DLD1 (cell line): ENCODE data around the gene FAM53A.

Experiments used
- in situ Hi-C: cut with HindIII; loops from 2 replicates; pipeline ENCODE4 v1.10.0; 2017; ENCODE audit warnings: low sequenced_read_pairs

FAM53A gene

DNA sequence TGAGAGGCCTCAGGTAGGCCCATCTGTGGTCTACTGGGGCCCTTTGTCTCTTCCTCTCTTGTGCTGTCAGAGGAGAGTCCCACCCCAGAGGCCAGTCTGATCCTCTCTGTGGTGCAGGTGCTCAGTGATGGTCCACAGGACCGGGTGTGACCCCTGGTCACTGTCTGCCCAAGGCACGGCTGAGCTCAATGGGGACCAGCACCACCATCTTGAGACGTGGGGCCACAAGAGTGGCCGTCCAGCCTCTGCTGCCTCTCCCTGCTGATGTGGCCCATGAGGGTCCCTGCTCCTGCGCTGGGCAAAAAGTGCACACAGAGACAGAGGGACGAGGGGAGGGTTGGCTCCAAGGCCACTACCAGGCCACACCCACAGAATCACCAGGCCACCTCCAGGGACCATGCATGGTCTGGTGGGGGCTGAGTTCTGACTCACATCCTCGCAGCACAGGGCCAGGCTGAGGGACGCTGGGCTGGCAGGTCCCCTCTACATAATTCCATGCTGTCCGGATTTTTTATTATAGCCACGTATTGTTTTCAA, 88.3 kb downstream of the FAM53A start:
- in situ Hi-C loops: no loop called here

DNA sequence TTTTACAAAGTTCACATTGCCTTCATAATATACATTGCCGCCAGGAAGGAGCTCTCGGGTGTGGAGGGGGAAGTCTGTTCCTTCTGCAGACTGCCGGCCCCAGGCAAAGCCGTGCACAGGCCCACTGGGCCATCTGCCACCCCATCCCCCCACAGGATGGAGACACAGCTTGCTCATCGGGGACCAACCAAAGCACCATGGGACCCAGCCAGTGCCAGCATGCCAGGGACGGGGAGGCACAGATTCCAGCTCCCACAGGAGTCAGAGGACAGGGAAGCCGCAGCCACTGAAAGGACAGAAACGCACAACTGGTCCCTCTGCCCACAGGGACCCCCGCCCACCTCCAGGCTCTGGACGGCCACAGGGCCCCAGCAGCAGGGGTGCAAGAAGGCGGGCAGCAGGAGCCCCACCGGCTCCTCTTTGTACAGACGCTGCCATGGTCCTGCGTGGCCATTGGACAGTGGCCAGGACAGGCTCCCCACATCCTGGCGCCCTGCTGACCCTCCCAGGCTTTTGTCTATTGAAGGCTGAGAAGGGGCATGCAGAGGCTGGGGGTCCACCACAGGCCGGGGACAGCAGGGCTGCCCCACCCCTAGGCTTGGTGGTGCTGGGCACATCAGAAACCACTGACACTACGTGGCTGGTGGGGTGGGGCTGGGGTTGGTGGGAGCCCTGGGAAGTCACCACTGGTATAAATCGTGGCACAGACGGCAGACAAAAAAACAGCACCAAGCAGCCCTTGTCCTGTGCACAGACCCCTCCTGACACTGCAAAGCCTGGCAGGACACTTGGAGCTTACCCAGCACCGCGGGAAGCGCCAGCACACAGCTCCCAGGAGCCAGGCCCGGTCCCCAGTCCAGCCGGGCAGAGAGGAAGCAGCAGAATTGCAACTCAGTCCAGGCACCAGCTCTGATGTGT, 89.0 kb downstream of the FAM53A start:
- in situ Hi-C loops: no loop called here

DNA sequence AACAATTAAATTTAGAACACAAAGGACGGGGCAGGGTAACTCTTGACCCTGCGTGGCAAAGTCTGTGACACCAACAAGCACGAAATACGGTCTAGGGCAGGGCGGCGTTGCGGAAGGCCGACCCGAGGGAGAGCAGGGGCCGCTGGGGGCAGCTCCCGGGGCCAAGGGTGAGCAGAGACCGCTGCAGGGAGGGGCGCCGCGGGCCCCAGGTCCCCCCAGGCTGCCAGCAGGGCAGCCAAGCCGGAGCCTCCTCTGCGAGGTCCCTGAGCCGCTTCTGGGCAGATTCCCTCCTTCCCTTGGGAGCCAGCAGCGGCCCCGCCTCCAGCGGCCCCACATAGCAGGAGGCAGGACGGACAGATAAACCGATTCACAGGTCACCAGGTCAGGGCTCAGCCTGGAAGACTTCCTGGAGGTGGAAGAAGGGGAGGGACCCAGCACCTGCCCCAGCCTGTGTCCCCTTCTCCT, 90.2 kb downstream of the FAM53A start:
- in situ Hi-C loops: no loop called here

DNA sequence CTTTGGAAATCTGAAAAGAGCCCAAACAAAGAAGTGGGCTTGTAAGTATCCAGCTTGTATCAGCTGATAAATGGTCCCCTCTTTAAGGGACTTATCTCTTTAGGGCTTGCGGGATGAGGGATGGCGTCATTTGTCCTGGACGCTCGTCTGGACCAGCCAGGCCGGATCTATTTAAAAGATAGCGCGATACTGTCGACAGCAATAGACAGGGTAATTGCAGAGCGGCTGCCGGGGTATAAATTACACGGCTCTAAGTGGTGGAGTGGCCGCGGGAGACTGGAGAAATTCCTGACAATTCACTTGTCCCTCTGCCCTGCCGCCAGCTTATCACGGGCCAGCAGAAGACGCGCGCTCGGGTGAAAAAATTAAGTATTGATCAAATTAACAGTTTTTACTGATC, 90.7 kb downstream of the FAM53A start:
- in situ Hi-C loops: no loop called here

DNA sequence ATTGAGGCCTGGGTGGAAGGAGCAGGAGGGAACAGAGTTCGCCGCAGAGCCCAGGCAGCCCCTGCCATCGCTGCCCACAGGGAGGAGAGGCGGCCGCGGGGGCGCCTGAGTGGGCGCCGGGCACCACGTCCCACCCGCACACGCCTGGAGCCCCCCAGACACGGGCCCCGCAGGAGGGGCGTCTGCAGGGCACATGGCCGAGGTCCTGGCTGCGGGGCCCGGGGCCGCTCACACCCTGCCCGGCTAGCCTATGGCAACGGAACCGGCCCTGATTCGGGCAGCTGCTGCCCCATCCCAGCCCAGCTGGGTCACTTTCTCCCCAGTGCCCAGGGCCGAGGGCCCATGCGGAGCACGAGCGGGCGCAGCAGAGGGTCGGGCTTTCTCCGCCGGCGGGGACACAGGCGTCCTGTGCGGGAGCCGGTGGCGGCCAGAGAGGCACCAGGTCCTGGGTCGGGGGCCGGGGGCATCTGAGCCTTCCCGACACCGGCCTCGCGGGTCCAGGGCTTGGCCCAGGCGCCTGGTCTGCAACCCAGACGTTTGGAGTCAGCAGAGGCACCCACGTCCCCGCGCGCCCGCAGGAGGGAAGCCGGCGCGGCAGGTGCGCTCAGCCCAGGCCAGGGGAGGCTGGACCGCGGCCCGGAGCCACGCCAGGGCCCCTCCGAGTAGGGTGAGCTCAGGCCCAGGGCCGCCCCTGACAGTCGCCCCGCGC, 91.2 kb downstream of the FAM53A start:
- in situ Hi-C loops: no loop called here

DNA sequence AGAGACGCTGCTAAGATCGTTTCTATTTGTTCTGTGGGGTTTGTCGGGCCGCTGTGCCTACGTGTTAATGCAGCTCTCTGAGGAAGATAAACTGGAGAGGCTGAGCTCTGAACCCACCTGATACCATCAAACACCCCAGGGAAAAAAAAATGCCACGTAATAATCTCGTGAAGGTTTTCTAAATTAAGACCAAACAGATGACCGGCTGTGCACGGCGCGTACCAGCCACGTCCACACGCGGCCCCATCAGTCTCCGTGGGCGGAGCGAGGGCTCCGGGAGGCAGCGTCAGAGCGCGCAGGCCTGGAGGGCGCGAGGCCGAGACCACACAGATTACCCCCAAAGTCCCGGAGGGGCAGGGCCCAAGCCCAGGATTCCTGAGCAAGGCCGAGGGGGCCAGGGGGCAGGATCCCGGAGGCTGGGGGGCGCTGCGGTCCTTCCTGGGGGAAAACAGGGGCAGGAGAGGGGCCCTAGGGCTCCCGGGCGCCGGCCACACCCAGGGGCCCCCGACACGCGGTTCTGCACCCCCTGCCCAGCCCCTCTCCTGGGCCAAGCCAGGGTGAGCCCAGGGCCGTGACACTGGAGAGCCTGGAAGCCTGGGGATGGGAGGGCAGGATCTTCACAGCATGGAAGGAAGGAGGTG, 91.9 kb downstream of the FAM53A start:
- in situ Hi-C loops: no loop called here

DNA sequence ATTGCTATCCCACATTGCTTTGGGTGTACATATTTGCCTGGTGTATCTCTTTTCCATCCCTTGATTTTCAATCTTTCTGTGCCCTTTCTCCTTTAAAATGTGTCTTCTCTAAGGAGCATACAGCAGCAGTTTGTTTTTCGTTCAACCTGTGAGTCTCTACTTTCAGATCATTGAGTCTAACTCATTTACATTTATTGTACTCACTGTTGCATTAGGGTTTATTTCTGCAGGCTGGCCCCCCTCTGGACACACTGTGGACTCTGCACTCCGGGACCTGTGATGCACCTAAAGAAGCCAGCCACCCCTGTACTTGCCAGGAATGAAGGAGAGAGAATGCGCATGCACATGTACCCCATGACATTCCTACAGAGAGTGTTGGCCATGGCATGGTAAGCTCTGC, 93.0 kb downstream of the FAM53A start:
- in situ Hi-C loops: no loop called here

DNA sequence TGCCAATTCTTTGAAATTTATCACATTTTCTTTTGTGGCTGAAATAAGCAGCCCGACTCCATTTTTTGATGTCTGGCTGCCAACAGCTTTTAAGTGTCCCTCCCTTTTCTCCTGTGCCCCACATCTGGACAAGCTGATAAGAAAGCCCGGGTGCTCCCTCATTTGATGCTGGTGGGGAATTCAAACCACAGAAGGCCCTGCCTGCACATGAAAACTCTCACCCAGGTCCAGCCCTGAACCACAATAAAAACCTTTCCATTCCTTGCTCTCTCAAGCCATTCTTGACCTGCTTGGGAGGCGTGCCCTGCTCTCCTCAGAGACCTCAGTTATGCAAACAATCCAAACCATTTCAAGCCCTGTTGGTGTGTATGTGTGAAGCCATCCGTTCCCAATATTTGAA, 93.9 kb downstream of the FAM53A start:
- in situ Hi-C loops: no loop called here
